Stimulated activated CD4-positive, alpha-beta T cell treated with anti-CD3 and anti-CD28 coated beads, Interleukin-12 subunit alpha, Interleukin-12 subunit beta, amount 100 ng/mL, for 48 hours (primary cell): ENCODE data around the gene ZFR2.

Source experiments
- DNase-seq, 3 donors: peaks; one replicate each; pipeline ENCODE4 v3.0.0-alpha.2; 2020; ENCODE audit warnings: low read depth in 2 of 3, low spot score in 1 of 3

Gene ZFR2

DNA sequence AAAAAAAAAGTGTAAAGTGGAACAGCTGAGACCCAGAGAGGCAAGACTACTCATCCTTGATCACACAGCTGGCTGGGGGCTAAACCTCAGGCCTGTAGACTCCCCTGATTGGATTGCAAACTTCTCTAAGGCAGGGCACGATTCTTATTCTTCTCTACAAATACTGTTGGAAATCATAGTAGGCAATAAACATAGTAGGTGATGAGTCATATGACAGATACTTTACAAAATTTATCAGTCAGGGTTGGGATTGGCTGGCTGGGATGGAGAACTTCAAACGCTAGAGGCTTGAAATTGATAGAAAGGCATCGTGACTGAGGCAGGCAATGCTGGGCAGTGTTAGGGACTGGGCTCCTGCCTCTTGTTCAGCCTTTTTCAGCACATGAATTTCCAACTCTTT lies 76.7 kb downstream of the ZFR2 start:
- no peak for DNase-seq

DNA sequence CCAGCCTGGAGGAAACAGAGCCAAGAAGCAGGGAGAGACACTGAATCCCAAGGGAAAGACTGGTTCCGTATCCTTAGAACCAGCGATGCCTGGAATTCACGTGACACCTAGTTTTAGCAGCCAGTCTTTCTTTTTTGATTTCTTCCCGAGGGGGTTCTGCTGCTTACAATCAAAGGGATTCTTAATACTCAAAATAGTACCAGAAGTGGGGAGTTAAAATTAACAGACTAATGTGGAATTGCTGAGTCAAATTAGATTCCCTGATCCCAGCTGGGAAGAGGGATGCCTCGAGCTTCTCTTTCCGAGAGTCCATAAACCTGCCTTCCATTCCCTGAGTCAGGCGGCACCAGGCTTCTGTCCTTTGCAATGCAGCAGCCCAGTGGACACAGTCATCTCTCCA lies 77.9 kb downstream of the ZFR2 start:
- no peak for DNase-seq

DNA sequence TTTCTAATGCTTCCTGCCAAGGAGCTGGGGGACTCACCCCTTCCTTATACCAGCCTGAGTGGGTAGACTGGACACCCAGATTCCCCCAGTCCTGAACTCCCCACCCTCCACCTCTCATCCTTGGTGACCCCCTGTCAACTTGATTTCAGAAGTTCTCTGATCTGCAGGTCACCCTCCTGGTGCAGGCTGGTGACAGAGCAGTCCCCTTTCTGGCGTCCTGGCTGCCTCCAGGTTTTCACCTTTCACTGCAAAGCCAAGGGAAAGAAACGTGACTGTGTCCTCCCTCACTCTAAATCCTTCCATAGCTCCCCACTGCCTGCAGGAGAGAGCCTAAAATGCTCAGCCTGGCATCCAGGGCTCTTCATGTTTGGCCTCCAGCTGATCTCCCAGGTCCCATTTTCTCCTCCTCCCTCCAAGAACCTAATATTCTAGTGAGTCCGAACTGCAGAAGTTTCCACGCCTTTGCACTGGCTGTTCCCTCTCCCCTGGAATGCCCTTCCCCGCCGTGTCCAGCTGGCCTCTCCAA lies 78.6 kb downstream of the ZFR2 start:
- no peak for DNase-seq

DNA sequence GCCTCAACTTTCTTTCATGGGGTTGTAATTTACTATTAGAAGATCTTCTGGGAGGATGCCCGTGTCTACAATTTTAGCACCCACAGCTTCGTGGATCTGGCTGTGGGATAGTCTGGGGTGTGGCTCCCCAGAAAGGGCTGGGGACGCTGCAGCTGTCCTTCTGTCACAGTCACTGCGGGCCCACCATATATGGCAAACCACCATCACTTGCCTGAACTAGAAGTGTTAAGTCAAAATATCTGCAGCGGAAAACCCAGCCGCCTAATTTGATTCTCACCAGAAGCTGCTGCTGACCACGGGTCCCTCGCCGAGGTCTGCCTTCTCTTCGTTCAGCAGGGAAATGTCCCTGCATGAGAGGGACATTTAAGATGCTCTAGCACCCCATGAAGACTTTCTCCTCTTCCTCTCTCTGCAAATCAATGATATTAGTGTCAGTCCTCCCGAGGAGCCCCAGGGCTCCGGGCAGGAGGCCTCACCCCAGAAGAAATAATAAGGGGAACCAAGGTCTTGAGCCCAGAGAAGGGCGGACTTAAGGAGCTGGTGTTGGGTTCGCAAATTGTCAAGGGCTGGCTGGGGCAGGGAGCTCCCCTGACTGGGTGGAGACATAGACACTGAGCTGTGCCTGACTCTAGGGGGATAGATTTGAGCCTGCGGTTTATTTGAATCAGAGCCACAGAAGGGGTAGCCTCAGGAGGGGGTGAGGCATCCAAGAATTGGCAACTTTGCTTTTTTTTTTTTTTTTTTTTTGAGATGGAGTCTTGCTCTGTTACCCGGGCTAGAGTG lies 79.7 kb downstream of the ZFR2 start:
- no peak for DNase-seq

DNA sequence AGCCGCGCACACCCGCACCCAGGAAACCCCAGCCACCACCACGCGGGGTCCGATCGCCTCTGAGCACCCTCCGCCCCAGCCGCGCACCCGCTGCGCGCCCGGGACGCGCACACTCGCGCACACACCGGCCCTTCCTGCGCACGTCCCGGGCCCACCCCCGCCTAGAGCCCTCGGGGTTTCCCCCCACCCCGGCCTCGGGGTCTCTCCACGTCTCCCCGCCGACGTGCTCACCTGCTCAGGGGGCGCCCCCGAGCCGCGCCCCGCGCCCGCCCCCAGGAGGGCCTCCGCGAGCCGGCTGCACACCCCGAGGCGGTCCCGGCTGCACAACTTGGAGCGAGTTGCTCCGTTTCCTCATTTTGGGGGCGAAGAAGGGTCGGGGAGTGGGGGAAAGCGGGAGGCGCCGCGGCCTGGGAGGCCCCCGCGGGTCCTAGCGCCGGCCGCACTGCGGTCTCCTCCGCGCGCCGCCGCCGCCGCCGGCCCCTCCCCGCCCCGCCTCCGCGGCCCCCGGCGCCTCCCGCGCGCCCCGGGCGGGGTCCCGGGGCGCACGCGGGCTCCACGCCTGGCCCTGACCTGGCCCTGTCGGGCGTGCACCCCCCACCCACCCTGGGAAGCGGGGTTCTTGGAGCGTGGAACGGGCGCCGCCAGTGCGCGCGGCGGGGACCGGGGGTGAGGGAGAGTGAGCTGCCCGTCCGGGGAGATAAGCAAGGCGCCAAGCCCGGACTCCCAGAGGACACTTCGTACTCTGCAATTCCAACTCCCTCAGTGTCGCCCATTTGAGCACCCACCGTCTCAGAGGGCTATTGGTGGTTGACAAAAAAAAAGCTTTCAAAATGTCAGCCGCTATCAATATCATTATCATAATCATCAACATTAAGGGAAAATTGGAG lies 82.7 kb downstream of the ZFR2 start, which contains the start of gene MATK:
Gene MATK (minus strand): TSS at position 444 of the 887 bp plus-strand sequence. CDS start 1,246 bp downstream, outside the sequence.
- peak in 1 of 3 donors; percentile 10 for DNase-seq

DNA sequence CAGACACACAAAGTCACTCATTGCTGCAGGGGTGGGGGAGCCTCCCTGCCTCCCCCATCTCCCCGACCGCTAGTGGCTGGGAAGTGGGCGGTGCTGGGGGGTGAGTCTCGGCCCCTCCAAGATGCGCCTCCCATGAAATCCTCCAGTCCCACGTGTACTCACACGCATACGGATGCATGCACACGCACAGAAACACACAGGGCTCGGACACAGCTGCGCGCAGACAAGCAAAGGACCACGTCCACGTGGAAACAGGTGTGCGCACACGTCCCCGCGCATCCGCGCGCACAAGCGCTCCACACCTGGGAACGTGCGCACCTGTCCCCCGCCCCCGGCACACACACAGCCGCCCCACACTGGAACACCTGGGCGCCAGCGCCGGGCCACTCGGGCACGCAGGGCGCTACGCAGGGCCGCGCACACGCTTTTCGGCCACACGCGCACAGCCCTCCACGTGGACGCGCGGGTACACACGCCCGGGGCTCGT lies 83.3 kb downstream of the ZFR2 start:
- DNase-seq = no peak

DNA sequence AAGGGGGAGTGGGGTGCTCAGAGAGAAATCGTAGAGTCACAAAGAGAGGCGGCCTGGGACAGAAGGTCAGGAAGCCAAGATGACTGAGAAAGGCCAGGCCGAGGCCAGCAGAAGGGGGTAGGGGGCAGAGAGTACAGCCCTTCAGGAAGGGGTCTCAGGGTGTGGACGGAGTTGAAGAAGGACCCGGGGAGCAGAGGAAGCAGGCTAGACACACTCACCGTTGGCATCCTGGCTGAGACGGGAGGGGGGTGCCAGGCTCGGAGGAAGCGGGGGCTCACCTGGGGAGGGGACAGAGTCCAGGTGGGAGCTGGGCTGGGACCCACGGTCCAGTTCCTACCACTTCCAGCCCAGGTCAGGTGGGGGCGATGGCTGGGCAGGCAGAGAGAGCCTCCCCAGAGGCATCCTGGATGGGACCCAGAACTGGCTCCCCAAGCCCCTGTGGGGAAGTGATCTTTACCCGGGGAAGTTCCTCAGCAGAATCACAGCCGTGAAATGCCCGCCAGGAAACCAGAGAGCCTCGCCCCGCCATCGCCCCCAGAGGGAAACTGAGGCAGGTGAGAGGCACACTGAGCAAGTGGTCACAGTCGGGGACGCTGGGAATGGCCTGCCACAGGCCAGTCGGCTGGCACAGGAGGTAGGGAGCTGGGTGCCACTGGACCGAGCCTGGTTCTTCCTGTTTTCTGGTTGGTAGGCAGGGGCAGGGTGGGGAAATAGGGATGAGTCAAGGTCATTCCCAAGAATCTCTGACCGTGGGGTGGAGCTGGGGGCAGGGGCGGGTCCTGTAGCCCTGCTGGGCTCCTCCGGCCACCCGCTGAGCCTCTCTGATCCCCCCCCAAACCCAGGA lies 84.0 kb downstream of the ZFR2 start:
- no peak for DNase-seq

DNA sequence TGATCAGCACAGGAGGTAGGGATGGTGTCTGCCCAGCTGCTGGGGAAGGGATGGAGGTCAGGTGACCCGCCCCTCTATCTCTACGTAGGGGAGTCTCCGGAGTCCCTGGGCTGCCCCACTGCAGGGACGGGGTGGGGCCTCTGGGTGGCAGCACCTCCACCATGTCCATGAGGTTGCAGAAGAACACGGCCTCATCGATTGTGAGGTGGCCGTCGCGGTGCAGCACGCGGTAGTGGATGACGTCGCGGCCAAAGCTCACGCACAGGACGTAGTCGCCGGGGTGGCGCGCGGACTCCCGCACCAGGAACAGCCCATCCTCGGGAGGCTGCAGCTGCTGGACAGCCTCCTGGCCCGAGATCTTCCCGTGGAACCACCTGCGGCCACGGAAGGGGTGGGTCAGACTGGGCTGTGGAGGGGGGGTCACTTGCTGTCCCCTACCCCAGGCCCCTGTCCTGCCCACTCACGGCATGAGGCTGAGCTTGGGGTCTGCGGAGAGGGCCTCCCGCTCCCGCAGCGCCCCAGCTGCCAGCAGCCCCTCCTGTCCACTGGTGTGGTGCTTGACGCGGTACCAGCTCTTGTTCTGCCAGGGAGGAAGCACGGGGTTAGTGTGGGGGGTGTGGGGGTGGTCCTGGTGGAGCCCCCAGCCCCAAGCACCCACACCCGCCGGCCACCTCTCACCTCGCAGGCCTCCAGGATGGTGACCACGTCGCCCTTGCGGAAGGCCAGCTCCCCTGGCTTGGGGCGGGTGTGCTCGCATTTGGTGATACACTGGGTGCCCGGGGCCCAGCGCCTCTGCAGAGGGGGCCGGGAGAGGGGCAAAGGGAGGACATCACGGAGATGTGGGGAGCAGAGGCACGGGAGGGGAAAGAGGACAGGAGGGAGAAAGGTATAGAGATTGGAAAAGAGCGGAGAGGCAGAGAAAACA lies 84.9 kb downstream of the ZFR2 start:
- peak in 2 of 3 donors; percentile 33 to 43 for DNase-seq

DNA sequence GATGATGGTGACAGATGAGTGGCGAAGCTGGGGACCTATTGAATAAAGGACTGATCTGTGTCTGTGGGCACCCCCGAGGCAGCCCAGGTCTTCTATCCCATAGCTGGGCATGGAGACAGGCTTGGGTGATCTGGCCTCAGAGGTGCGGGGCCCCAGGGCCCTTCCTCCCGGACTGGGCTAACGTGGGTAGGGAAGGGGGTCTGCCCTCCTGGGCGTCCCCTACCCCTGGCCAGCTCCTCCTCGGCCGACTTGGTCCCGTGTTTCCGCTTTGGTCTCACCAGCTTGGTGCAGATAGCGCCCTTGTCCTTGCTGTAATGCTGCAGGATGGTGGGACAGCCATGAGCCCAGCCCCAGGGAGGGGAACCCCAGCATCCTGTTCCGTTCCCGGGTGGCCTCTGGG lies 85.9 kb downstream of the ZFR2 start:
- DNase-seq = no peak

DNA sequence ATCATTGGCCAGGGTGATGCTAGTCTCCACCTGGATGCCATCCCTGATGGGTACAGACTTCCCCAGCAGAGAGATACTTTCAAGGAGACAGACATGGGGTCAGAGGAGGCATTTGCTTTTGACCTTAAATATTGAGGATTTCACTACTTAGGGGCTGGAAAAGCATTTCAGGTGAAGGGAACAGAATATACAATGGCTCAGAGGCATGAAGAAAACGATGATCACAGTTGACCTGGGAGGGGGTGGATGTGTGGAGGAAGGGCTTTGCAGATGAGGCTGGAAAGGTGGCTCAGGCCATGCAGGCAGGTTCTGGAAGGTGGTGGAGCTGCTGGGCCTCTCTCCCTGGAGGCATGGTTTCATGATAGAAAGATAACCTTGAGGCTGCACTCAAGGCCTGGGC lies 86.5 kb downstream of the ZFR2 start:
- DNase-seq = no peak

DNA sequence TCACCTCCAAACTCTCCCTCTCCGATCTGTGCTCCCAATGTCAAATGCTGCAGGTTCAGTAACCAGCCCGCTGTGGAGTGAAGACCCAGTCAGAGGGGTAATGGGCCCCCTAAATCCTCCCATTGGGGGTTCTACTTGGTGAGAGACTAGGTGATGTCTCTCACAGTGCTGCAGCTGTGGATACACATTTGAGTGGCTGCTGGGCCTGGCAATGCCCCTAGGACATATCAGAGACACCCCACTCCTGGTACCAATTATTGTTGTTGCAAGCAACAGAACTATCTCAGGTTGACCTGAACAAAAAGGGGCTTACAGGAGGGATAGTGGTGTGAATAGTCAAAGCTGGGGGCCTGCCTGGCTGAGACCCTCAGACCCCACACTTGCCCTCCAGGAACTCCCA lies 87.2 kb downstream of the ZFR2 start:
- no peak for DNase-seq

DNA sequence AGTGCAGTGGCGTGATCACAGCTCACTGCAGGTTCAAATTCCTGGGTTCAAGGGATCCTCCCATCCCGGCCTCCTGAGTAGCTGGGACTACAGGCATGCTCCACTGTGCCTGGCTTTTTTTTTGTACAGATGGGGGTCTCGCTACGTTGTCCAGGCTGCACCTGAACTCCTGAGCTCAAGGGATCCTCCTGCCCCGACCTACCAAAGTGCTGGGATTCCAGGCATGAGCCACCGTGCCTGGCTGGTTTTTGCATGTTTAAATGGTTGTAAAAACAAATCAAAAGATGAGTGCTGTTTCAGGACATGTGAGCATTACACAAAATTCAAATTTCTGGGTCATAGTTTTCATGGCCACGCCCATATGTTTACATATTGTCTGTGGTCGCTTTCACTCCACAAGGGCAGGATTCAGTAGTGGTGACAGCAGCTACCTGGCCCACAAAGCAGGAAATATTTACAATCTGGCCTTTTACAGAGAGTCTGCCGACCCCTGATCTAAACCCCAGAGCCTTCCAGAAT lies 88.0 kb downstream of the ZFR2 start:
- DNase-seq = no peak

DNA sequence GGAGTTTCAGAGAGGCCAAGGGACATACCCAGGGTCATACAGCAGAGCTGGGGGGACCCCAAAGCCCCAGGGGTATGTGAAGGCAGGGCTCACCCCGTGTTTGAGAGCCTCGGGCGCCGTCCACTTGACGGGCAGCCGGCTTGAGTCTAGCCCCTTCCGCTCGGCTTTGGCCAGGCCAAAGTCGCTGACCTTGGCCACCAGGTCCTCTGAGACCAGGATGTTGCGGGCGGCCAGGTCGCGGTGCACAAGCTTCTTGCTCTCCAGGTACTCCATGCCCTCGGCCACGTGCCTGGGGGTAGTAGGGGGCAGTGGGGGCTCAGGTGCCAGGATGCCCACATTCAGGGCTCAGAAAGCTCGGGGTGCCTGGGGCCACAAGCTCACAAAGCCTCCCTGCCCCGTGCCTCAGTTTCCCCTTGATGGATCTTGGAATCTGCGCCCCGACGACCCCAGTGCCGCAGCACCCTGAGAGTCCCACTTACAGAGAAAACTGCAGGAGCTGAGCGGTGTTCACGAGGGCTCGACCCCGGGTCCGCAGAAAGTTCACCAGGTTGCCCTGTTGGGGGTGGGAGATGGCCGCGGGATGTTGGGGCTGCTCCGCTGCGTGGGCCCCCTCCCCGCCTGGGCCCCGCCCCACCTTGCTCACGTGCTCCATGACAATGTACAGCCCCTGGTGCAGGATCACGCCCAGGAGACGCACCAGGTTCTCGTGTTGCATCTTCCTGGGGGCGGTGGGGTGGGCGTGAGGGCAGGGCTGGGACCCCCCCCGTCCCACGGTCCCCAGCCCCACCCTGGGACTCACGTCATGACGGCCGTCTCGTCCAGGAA lies 89.7 kb downstream of the ZFR2 start:
- DNase-seq = no peak

DNA sequence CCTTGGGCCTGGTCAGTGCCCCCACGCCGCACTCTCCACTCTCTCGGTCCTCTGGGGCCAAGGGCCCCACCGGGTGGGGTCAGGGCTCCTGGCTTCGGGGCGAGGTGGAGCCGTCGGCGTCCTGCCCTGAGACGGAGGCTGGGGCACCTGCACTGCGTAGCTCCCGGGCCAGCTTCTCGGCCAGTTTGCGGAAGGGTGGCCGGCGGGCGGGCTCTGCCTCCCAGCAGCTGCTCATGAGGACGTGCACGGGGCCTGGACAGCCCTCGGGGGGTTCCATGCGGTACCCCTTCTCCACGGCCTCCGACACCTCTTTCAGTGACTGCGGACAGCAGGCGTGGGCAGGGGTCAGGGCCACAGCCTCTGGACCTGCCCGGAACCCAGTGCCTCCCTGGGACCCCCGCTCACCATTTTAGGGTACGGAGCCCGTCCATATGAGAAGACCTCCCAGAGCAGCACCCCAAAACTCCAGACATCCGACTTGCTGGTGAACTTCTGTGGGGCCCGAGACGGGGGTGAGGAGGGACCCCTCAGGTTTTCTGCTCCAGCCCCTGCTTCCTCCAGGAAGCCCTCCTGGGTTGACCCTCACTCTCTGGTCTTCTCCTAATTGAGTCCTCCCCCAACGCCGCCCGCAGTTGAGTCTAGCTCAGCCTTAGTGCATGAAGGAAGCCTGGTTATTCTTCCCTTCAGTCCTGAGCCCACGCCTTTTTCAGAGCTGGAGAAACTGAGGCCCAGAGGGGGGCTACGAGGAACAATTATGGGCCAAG lies 90.6 kb downstream of the ZFR2 start:
- no peak for DNase-seq

DNA sequence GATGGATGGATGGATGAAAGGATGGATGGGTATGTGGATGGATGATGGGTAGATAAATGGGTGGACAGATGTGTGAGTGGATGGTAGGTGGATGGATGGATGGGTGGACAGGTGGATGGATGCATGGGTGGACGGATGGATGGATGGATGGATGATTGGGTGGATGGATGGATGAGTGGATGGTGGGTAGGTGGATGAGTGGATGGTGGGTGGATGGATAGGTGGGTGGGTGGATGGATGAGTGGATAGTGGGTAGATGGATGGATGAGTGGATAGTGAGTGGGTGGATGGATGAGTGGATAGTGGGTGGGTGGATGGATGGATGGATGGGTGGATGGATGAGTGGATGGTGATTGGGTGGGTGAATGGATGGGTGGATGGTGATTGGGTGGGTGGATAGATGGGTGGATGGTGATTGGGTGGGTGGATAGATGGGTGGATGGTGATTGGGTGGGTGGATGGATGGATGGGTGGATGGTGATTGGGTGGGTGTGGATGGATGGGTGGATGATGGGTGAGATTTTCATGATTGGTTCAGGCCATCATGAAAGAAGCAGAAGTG lies 92.3 kb downstream of the ZFR2 start:
- DNase-seq = no peak

DNA sequence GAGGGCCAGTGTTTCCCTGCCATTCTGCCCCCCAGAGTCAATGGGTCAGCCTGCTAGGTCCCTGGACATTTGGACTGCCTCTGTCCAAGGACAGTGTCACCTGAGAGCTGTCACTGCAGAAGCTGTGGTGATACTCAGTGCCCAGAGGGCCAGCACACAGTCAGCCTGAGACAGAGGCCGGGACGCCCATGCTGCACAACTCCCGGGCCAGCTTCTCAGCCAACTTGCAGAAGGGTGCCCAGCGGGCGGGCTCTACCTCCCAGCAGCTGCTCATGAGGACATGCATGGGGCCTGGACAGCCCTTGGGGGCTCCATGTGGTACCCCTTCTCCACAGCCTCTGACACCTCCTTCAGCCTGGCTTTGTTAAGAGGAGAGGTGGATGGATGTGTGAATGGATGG lies 93.0 kb downstream of the ZFR2 start:
- no peak for DNase-seq

DNA sequence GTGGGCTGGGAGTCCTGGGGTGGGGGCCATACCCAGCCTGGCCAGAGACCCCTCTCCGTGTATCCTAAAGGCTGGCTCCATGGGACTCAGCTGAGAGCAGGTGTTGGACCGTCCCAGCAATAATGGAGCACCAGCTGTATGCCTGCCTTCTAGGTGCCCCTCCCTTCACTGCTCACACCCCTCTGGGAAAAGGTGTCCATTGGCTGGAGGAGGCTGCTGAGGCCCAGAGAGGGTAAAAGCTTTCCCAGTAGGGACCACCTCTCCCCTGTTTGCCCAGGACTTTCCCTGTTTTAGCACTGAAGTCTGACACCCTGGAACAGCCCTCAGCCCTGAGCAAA lies 93.5 kb downstream of the ZFR2 start:
- DNase-seq = no peak
